Smooth muscle cell (in vitro differentiated cells): ENCODE measurements around the gene NFATC2. TPM values are rescaled to one million over a fixed set of nuclear protein-coding genes. Genes with fewer than 3 reads are reported as not detected.

Experiments
- DNase-seq: peaks from one replicate; lab custom pipeline; 2025; ENCODE audit not compliant: unreplicated experiment; lab: John Stamatoyannopoulos, UW
- H2AFZ ChIP-seq: fragments of 200-600 bp; sonication (generic); 2 replicates; pipeline ENCODE4 v1.6.0; 2016; ENCODE audit warnings: antibody characterized with exemption, low read depth, mild to moderate bottlenecking
- H3F3A ChIP-seq: fragments of 200-600 bp; sonication (generic); 2 replicates; pipeline ENCODE4 v1.6.0; 2017; ENCODE audit warnings: antibody characterized with exemption, low read depth
- H3K27ac ChIP-seq: fragments of 200-600 bp; sonication (generic); 2 replicates; pipeline ENCODE4 v1.5.1; 2016; ENCODE audit warnings: low read depth, mild to moderate bottlenecking
- H3K27me3 ChIP-seq: fragments of 200-600 bp; sonication (generic); 2 replicates; pipeline ENCODE4 v1.6.1; 2016; ENCODE audit warnings: low read depth, mild to moderate bottlenecking
- H3K36me3 ChIP-seq: fragments of 200-600 bp; sonication (generic); 2 replicates; pipeline ENCODE4 v1.5.1; 2016; ENCODE audit warnings: low read depth
- H3K4me1 ChIP-seq: fragments of 200-600 bp; sonication (generic); 2 replicates; pipeline ENCODE4 v1.5.1; 2016; ENCODE audit warnings: low read depth
- H3K4me2 ChIP-seq: fragments of 200-600 bp; sonication (generic); 2 replicates; pipeline ENCODE4 v1.6.0; 2016; ENCODE audit warnings: mild to moderate bottlenecking
- H3K4me3 ChIP-seq: fragments of 200-600 bp; sonication (generic); 2 replicates; pipeline ENCODE4 v1.5.1; 2016; ENCODE audit warnings: mild to moderate bottlenecking
- H3K79me2 ChIP-seq: fragments of 200-600 bp; sonication (generic); 2 replicates; pipeline ENCODE4 v1.6.0; 2016; ENCODE audit warnings: low read depth, mild to moderate bottlenecking
- H3K9ac ChIP-seq: fragments of 200-600 bp; sonication (generic); 2 replicates; pipeline ENCODE4 v1.6.0; 2016; ENCODE audit warnings: low read depth
- H3K9me3 ChIP-seq: fragments of 200-600 bp; sonication (generic); replicated peaks from 2 replicates; pipeline ENCODE4 v1.5.1; 2016; ENCODE audit warnings: low read depth
- H4K20me1 ChIP-seq: fragments of 200-600 bp; sonication (generic); 2 replicates; pipeline ENCODE4 v1.6.0; 2016; ENCODE audit warnings: low read depth
- CTCF ChIP-seq: fragments of 200-600 bp; sonication (generic); IDR thresholded peaks from 2 replicates; pipeline ENCODE4 v1.5.1; 2017; ENCODE audit warnings: borderline replicate concordance, mild to moderate bottlenecking, antibody characterized with exemption; ENCODE audit not compliant: insufficient read depth, poor library complexity, severe bottlenecking
- WGBS: methylation state at CpG from one replicate; pipeline ENCODE4 v1.1.7; 2016; ENCODE audit warnings: low lambda C conversion rate; 5-methylcytosine and 5-hydroxymethylcytosine counted together
- polyA plus RNA-seq: library from polyadenylated mRNA; unstranded; fragments of >200 nt; fragmentation: Nextera tagmentation; extraction: Ambion mirVana; gene quantifications from 2 replicates; pipeline ENCODE4 v1.2.1, GENCODE V29; 2016
- total RNA-seq: library from RNA; depleted of rRNA; stranded (reverse); fragments of >200 nt; gene quantifications from 2 replicates; pipeline ENCODE4 v1.2.3, GENCODE V29; 2014

NFATC2 gene
- total and polyA plus RNA-seq, 2 experiments from 2014 or later = 5.8 to 8.4 TPM

- 89% methylated on average over 2 of the region's 2 CpGs for whole genome bisulfite sequencing
- no peaks in the 10 kb centered on the region for H3K36me3 ChIP-seq
- H3K79me2 ChIP-seq = peaks cover 3% of the 10 kb centered on the region
- H3K4me1 ChIP-seq = no peaks in the 10 kb centered on the region
- no peak overlapping the region for H3K27ac ChIP-seq
- no peak overlapping the region for H3K4me3 ChIP-seq
- H3K9me3 ChIP-seq = no peaks in the 10 kb centered on the region
- H2AFZ ChIP-seq = no peak overlapping the region
- H3K27me3 ChIP-seq = no peaks in the 10 kb centered on the region
- TF ChIP-seq CTCF = no peak
- no peak overlapping the region for H3K9ac ChIP-seq
- H4K20me1 ChIP-seq = no peaks in the 10 kb centered on the region
- peaks cover 2% of the 10 kb centered on the region for H3F3A ChIP-seq
- no peak overlapping the region for H3K4me2 ChIP-seq
- no peak for DNase-seq
These were observed 24.7 kb downstream of the NFATC2 start for GRCh38 chr20:51517839-51518238.

- 91% methylated on average over 7 of the region's 7 CpGs for WGBS
- TF ChIP-seq CTCF = no peak
These were observed 25.7 kb downstream of the NFATC2 start for GRCh38 chr20:51516855-51517254.

GRCh38 chr20:51514836-51515235 lies 27.7 kb downstream of the NFATC2 start:
- H4K20me1 ChIP-seq = no peaks in the 10 kb centered on the region
- H2AFZ ChIP-seq = no peak overlapping the region
- no peak overlapping the region for H3K4me3 ChIP-seq
- no peak overlapping the region for H3K9ac ChIP-seq
- WGBS = 88% methylated on average over 7 of the region's 7 CpGs
- H3K27me3 ChIP-seq = no peaks in the 10 kb centered on the region
- no peak overlapping the region for H3K27ac ChIP-seq
- H3K79me2 ChIP-seq = peaks cover under 1% of the 10 kb centered on the region
- no peaks in the 10 kb centered on the region for H3K36me3 ChIP-seq
- no peak for TF ChIP-seq CTCF
- H3F3A ChIP-seq = peaks cover 4% of the 10 kb centered on the region
- H3K4me1 ChIP-seq = no peaks in the 10 kb centered on the region
- H3K9me3 ChIP-seq = no peaks in the 10 kb centered on the region
- DNase-seq = no peak
- H3K4me2 ChIP-seq = no peak overlapping the region

More at GRCh38 chr20:51516855-51517254, 25.7 kb downstream of the NFATC2 start:
- Histone ChIP-seq H4K20me1 (no peaks in the 10 kb centered on the region), H3K9me3 (no peaks in the 10 kb centered on the region), H3K4me1 (no peaks in the 10 kb centered on the region), H3K4me2 (no peak overlapping the region), H3K27ac (no peak overlapping the region), H3K36me3 (no peaks in the 10 kb centered on the region), H3F3A (peaks cover 4% of the 10 kb centered on the region), H3K9ac (no peak overlapping the region), H2AFZ (no peak overlapping the region), H3K27me3 (no peaks in the 10 kb centered on the region), H3K4me3 (no peak overlapping the region), H3K79me2 (peaks cover 3% of the 10 kb centered on the region)
- DNase-seq = no peak

GRCh38 chr20:51514249-51514648 lies 28.3 kb downstream of the NFATC2 start:
- Histone ChIP-seq H3F3A (peaks cover 4% of the 10 kb centered on the region), H3K27ac (no peak overlapping the region), H3K4me2 (no peak overlapping the region), H3K4me1 (no peaks in the 10 kb centered on the region), H3K36me3 (no peaks in the 10 kb centered on the region), H3K27me3 (no peaks in the 10 kb centered on the region), H3K79me2 (no peaks in the 10 kb centered on the region), H4K20me1 (no peaks in the 10 kb centered on the region), H2AFZ (no peak overlapping the region), H3K9ac (no peak overlapping the region), H3K4me3 (no peak overlapping the region), H3K9me3 (no peaks in the 10 kb centered on the region)
- WGBS = 97% methylated on average over 3 of the region's 3 CpGs
- DNase-seq = no peak
- no peak for TF ChIP-seq CTCF
